Liver (tissue), 9 donors: Measurements from ENCODE around the gene HCLS1. TPM values are rescaled to one million over a fixed set of nuclear protein-coding genes. Genes with fewer than 3 reads are reported as not detected.

Experiments
- DNase-seq: peaks from one replicate; pipeline ENCODE4 v3.0.0-alpha.2; 2017; ENCODE audit warnings: low spot score
- H3K27ac ChIP-seq, 2 donors: one replicate each; pipeline ENCODE4 v1.7.0; 2013; ENCODE audit warnings: inconsistent platforms in 2 of 2, low read length in 2 of 2, control low read depth in 1 of 2, low read depth in 1 of 2, mild to moderate bottlenecking in 1 of 2
- H3K27me3 ChIP-seq, 4 donors: one replicate each; pipeline versions ENCODE4 v1.6.1 to v1.7.0; 2013; ENCODE audit warnings: low read length in 3 of 4, inconsistent platforms in 1 of 4, mild to moderate bottlenecking in 1 of 4, moderate library complexity in 1 of 4; ENCODE audit not compliant: control insufficient read depth in 4 of 4, insufficient read depth in 4 of 4
- H3K36me3 ChIP-seq, 4 donors: one replicate each; pipeline versions ENCODE4 v1.6.1 to v1.7.0; 2013; ENCODE audit warnings: low read length in 3 of 4, mild to moderate bottlenecking in 3 of 4, low read depth in 1 of 4, moderate library complexity in 1 of 4; ENCODE audit not compliant: control insufficient read depth in 4 of 4, insufficient read depth in 3 of 4
- H3K4me1 ChIP-seq, 4 donors: one replicate each; pipeline versions ENCODE4 v1.6.1 to v1.7.0; 2013; ENCODE audit warnings: low read length in 3 of 4, mild to moderate bottlenecking in 3 of 4, moderate library complexity in 1 of 4; ENCODE audit not compliant: control insufficient read depth in 4 of 4, insufficient read depth in 4 of 4
- H3K4me3 ChIP-seq, 3 donors: one replicate each; pipeline versions ENCODE4 v1.6.1 to v1.7.0; 2013; ENCODE audit warnings: low read length in 3 of 3, control low read depth in 1 of 3, low read depth in 1 of 3, mild to moderate bottlenecking in 1 of 3
- H3K9ac ChIP-seq, 2 donors: one replicate each; pipeline ENCODE4 v1.7.0; 2013; ENCODE audit warnings: low read length in 2 of 2, mild to moderate bottlenecking in 2 of 2, moderate library complexity in 2 of 2, control low read depth in 1 of 2, low read depth in 1 of 2
- H3K9me3 ChIP-seq, 4 donors: one replicate each; pipeline versions ENCODE4 v1.6.1 to v1.7.0; 2013; ENCODE audit warnings: low read length in 3 of 4; ENCODE audit not compliant: control insufficient read depth in 4 of 4
- ATF3 ChIP-seq: IDR thresholded peaks from 2 replicates; pipeline ENCODE4 v1.6.1; 2016; ENCODE audit warnings: antibody characterized with exemption
- CTCF ChIP-seq: fragments of 150-350 bp; IDR thresholded peaks from 2 replicates; pipeline ENCODE4 v1.5.1; 2017; ENCODE audit warnings: improper control_type of control experiment, low read depth, low read length; ENCODE audit not compliant: missing input control
- EGR1 ChIP-seq, 2 donors: IDR thresholded peaks; 2 replicates each; pipeline ENCODE4 v1.6.1; 2016 to 2018; ENCODE audit warnings: antibody characterized with exemption in 2 of 2, low read depth in 2 of 2
- FOXA1 ChIP-seq: IDR thresholded peaks from 2 replicates; pipeline ENCODE4 v1.6.1; 2016; ENCODE audit warnings: antibody characterized with exemption
- GABPA ChIP-seq, 2 donors: IDR thresholded peaks in 1 of 2; conservative IDR thresholded peaks in 1 of 2; 2 replicates each; pipeline ENCODE4 v1.6.1; 2016; ENCODE audit warnings: antibody characterized with exemption in 2 of 2, mild to moderate bottlenecking in 1 of 2, moderate library complexity in 1 of 2
- HNF4A ChIP-seq, 2 donors: conservative IDR thresholded peaks; 2 replicates each; pipeline ENCODE4 v1.6.1; 2016; ENCODE audit warnings: antibody characterized with exemption in 2 of 2, mild to moderate bottlenecking in 2 of 2
- HNF4G ChIP-seq: IDR thresholded peaks from 2 replicates; pipeline ENCODE4 v1.6.1; 2016; ENCODE audit warnings: antibody characterized with exemption
- NR2F2 ChIP-seq: IDR thresholded peaks from 2 replicates; pipeline ENCODE4 v1.6.1; 2016; ENCODE audit warnings: antibody characterized with exemption
- RAD21 ChIP-seq, 2 donors: IDR thresholded peaks; 2 replicates each; pipeline ENCODE4 v1.6.1; 2016; ENCODE audit warnings: antibody characterized with exemption in 2 of 2, mild to moderate bottlenecking in 2 of 2
- SP1 ChIP-seq: IDR thresholded peaks from 2 replicates; pipeline ENCODE4 v1.6.1; 2018; ENCODE audit warnings: antibody characterized with exemption, mild to moderate bottlenecking
- TAF1 ChIP-seq: conservative IDR thresholded peaks from 2 replicates; pipeline ENCODE4 v1.6.1; 2016; ENCODE audit warnings: antibody characterized with exemption, mild to moderate bottlenecking
- WGBS: extraction: QIAGEN DNeasy Blood & Tissue Kit; methylation state at CpG from one replicate; pipeline ENCODE4 v1.1.7; 2013; 5-methylcytosine and 5-hydroxymethylcytosine counted together
- polyA plus RNA-seq, 2 donors: library from polyadenylated mRNA; stranded (reverse) in 1 of 2; unstranded in 1 of 2; fragments of 200-250 nt in 1 of 2; fragments of >200 nt in 1 of 2; fragmentation: Nextera tagmentation in 1 of 2; extraction: Ambion mirVana in 1 of 2; gene quantifications; one replicate each; pipeline versions ENCODE4 v1.2.1 to v1.2.3, GENCODE V29; 2013 to 2015
- total RNA-seq, 2 donors: library from RNA; depleted of rRNA; stranded (reverse); fragments of >200 nt; gene quantifications; one replicate each; pipeline ENCODE4 v1.2.3, GENCODE V29; 2014
- TF ChIP-seq, protein P1 (sequence below): IDR thresholded peaks from 2 replicates; pipeline ENCODE4 v1.6.1; 2016; ENCODE audit warnings: antibody characterized with exemption
- TF ChIP-seq, protein P2 (sequence below): IDR thresholded peaks from 2 replicates; pipeline ENCODE4 v1.6.1; 2016; ENCODE audit warnings: antibody characterized with exemption, mild to moderate bottlenecking
- TF ChIP-seq, protein P3 (sequence below): IDR thresholded peaks from 2 replicates; pipeline ENCODE4 v1.6.1; 2016; ENCODE audit warnings: antibody characterized with exemption
- donor health status: healthy.
- donor health status: healthy.
- donor health status: healthy.
- donor health status: healthy.
- donor health status: healthy.

HCLS1 gene
- total and polyA plus RNA-seq, 4 donors = 17.2 to 39.8 (median 22.5) TPM

DNA sequence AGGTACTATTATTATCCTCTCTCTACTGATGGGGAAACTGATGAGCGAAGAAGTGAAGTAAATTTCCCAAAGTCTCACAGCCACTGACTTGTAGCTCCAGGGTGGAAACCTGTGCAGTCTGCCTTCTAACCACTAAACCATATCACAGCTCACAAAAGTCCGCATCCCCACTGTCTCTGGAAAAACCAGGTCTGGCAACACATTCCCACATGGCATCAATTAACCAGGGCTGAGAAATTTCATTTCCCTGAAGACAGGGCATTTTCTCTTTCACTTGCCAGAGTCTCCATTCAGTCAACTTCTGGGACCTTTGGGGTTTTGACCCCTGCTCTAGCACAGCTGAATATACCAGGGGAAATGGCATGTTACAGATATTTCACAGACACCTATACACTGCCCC, 41.0 kb downstream of the HCLS1 start:
- Histone ChIP-seq H3K36me3 (no peaks in the 10 kb centered on the region), H3K27me3 (no peaks in the 10 kb centered on the region), H3K27ac (no peak overlapping the region), H3K9ac (no peak overlapping the region), H3K4me3 (no peak overlapping the region), H3K9me3 (no peaks in the 10 kb centered on the region), H3K4me1 (peaks cover 0 to 4% (median 0%) of the 10 kb centered on the region in 4 donors)
- 97% methylated on average over 2 of the region's 2 CpGs for WGBS
- DNase-seq = no peak
- TF ChIP-seq, protein P1, sequence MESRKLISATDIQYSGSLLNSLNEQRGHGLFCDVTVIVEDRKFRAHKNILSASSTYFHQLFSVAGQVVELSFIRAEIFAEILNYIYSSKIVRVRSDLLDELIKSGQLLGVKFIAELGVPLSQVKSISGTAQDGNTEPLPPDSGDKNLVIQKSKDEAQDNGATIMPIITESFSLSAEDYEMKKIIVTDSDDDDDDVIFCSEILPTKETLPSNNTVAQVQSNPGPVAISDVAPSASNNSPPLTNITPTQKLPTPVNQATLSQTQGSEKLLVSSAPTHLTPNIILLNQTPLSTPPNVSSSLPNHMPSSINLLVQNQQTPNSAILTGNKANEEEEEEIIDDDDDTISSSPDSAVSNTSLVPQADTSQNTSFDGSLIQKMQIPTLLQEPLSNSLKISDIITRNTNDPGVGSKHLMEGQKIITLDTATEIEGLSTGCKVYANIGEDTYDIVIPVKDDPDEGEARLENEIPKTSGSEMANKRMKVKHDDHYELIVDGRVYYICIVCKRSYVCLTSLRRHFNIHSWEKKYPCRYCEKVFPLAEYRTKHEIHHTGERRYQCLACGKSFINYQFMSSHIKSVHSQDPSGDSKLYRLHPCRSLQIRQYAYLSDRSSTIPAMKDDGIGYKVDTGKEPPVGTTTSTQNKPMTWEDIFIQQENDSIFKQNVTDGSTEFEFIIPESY = no peak
- no peak for TF ChIP-seq TAF1
- TF ChIP-seq ATF3 = no peak
- TF ChIP-seq, protein P2, sequence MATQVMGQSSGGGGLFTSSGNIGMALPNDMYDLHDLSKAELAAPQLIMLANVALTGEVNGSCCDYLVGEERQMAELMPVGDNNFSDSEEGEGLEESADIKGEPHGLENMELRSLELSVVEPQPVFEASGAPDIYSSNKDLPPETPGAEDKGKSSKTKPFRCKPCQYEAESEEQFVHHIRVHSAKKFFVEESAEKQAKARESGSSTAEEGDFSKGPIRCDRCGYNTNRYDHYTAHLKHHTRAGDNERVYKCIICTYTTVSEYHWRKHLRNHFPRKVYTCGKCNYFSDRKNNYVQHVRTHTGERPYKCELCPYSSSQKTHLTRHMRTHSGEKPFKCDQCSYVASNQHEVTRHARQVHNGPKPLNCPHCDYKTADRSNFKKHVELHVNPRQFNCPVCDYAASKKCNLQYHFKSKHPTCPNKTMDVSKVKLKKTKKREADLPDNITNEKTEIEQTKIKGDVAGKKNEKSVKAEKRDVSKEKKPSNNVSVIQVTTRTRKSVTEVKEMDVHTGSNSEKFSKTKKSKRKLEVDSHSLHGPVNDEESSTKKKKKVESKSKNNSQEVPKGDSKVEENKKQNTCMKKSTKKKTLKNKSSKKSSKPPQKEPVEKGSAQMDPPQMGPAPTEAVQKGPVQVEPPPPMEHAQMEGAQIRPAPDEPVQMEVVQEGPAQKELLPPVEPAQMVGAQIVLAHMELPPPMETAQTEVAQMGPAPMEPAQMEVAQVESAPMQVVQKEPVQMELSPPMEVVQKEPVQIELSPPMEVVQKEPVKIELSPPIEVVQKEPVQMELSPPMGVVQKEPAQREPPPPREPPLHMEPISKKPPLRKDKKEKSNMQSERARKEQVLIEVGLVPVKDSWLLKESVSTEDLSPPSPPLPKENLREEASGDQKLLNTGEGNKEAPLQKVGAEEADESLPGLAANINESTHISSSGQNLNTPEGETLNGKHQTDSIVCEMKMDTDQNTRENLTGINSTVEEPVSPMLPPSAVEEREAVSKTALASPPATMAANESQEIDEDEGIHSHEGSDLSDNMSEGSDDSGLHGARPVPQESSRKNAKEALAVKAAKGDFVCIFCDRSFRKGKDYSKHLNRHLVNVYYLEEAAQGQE = no peak

DNA sequence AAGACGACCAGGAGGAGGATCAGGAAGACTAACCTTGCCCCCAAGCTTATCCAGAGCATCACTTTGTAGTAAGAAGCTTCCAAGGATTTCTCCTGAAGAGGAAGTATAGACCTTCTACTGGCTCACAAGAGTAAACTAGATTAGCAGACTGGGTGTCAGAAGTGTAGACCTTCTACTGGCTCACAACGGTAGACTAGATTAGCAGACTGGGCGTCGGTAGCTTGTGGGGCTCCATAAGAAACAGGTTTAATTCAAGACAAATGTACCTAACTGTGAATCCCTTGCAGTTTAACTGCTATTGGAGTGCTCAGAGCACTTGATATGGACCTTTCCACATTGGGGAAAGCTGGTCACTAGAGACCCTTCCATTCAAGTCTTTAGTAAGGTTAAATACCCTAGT, 54.6 kb downstream of the HCLS1 start:
- DNase-seq = no peak
- H3K4me3 ChIP-seq = no peak overlapping the region
- no peaks in the 10 kb centered on the region for H3K4me1 ChIP-seq
- H3K27ac ChIP-seq = no peak overlapping the region
- no peaks in the 10 kb centered on the region for H3K27me3 ChIP-seq
- TF ChIP-seq CTCF (no peak), HNF4A (conservative IDR thresholded peaks at IDR 0.05) (no peak), HNF4G (no peak), NR2F2 (no peak), ATF3 (no peak), RAD21 (IDR thresholded peaks at IDR 0.05) (no peak), FOXA1 (no peak), GABPA (IDR thresholded peaks at IDR 0.05 in 1 of 2, conservative IDR thresholded peaks at IDR 0.05 in 1 of 2) (no peak), EGR1 (IDR thresholded peaks at IDR 0.05; ENCODE audit: low read depth in 2 of 2) (no peak), SP1 (no peak)
- TF ChIP-seq, protein P3, sequence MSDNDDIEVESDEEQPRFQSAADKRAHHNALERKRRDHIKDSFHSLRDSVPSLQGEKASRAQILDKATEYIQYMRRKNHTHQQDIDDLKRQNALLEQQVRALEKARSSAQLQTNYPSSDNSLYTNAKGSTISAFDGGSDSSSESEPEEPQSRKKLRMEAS = no peak
- TF ChIP-seq, protein P1 = no peak
- TF ChIP-seq, protein P2 = no peak
- H3K9ac ChIP-seq = no peak overlapping the region
- H3K36me3 ChIP-seq = no peaks in the 10 kb centered on the region
- no peaks in the 10 kb centered on the region for H3K9me3 ChIP-seq
- WGBS = 78% methylated on average over 4 of the region's 4 CpGs
